Cardiac septum (tissue), 1 donor: ENCODE data around the gene BABAM2. TPM values are rescaled to one million over a fixed set of nuclear protein-coding genes. Genes with fewer than 3 reads are reported as not detected.

Source experiments
- DNase-seq: peaks from one replicate; pipeline ENCODE4 v3.0.0-alpha.2; 2020; ENCODE audit warnings: low spot score
- intact Hi-C: fragments of 100-400 bp; cut with DNase I; formaldehyde crosslinking; loops from one replicate; pipeline ENCODE4 v1.14.0; 2022
- total RNA-seq: library from RNA; stranded (reverse); fragmentation: NEBNext Ultra II Directional; extraction: Animal tissue kit (Norgen Biotek cat#: 25700); gene quantifications from one replicate; pipeline ENCODE4 v1.2.1, GENCODE V29; 2021
- donor health status: DM: no; HTN: no; CAD: no.

The BABAM2 gene
- total RNA-seq, 1 donor from 2014 or later: 63.4 TPM

DNA sequence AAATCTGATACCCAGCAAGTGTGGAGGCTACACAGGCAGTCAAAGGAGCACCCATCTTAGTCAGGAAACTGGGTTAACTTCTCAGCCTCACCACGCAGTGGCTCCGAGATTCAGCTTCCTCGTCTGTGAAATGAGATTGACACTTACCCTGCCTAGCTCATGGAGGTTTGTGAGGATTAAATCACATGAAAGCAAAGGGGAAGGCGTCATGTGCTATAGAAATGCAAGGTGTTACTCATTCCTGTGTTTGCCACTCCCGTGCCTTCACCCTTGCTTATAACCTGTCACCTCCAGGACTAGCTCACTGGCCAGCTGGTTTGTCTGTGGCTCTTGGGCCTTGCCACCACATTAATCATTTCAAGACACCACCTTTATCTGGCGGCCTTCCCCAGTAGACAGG lies 383.2 kb downstream of the BABAM2 start:
- no peak for DNase-seq
- intact Hi-C loops: loop anchor here (2.0 to 5.0 kb wide), 2 partner anchors 119 to 171 kb away; partner anchors contain the start of gene FOSL2

- intact Hi-C loops: loop anchor here (2.0 to 5.0 kb wide), 2 partner anchors 118 to 173 kb away; partner anchors contain the start of gene FOSL2
Observed at GRCh38 chr2:28274911-28275685, 384.6 kb downstream of the BABAM2 start.

GRCh38 chr2:28276076-28276618 lies 385.6 kb downstream of the BABAM2 start:
- intact Hi-C loops: no loop called here
- DNase-seq: no peak

More at GRCh38 chr2:28274911-28275685, 384.6 kb downstream of the BABAM2 start:
- DNase-seq: no peak

DNA sequence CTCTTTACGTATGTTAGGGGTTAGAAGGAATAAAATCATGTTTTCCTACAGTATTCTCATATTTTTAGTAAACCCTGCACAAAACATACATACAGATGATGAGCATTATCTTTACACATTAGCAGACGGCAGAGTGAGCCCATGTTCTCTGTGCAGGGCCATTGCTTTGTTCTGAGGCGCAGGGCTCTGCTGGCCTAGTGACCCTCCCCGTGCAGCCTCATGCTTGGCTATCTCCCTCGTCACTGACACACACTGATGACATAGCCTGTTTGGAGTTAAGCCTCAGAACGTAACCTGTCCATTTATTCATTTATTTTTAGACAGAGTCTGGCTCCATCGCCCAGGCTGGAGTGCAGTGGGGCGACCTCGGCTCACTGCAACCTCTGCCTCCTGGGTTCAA lies 386.3 kb downstream of the BABAM2 start:
- DNase-seq: no peak
- intact Hi-C loops: no loop called here

DNA sequence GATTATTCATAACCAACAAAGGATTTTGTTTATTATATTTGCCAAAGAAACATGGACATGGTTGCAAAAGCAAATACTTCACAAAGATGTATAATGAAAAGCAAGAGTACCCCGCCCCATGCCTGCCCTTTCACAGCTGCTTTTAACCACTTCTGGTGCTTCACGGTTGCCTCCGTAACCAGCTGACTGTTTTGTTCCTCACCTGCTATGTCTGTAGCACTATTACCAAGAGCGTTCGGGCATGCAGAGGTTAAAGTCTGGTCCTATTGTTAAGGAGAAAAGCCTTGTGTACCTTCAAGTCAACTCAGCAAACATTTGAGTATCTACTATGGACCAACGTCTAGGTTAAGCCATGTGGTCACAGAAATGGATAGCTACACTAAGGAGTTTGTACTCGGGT lies 386.9 kb downstream of the BABAM2 start:
- no peak for DNase-seq
- intact Hi-C loops: no loop called here

- intact Hi-C loops: no loop called here
- no peak for DNase-seq
Observed at GRCh38 chr2:28279371-28279770, 388.8 kb downstream of the BABAM2 start.

DNA sequence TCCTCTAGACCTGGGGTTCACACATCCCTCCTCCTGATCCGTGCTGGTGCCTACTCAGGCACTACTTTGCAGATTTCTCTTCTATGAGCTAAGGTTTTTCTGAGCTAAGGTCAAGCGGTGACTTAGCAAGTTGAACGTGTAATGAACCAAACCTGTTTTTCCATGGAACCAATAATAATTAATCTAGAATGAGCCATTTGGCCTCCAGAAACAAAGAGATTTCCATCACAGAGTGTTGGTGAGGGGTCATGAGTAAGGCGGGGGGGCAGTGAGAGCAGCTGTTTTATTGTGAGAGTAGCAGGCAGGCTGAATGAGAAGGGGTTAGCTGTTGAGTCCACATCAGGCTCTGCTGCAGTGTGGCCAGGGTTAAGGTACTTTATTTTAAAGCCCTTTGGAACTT lies 390.1 kb downstream of the BABAM2 start:
- no peak for DNase-seq
- intact Hi-C loops: no loop called here

DNA sequence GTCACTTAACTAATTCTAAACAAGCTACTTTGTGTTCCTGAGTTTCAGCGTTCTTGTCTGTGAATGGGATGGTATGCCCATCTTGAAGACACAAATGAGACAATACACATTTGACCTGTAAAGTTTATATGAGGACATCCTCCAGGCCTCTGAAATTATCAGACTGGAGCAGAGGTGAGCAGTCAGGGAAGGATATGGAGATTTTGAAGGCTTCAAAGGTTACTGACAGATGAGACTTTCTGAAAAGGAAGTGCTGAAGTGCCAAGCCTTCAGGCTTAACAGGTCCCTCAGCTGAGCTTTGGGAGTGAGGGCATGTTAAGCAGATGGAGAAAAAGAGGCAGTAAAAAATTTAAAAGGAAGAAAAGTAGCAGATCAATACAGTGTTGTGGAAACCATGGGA lies 391.2 kb downstream of the BABAM2 start:
- no peak for DNase-seq
- intact Hi-C loops: no loop called here

DNA sequence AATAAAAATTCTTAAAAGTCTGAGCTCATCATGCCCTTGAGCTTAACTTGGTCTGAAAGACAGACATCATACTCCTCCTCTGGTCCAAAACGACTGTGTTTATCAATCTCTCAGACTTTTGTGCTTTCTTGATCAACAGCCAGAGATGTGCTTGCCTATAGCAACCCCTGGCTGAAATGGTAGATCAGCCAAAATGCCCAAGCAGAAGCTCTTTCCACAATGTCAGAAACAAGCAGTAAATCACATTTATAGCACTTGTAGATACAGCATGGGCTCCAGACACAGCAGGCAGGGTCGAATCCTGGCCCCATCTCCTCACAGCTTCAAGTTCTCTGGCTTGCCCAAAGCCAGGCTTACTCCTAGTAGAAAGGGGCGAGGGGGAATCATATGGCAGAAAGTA lies 391.7 kb downstream of the BABAM2 start:
- no peak for DNase-seq
- intact Hi-C loops: no loop called here

DNA sequence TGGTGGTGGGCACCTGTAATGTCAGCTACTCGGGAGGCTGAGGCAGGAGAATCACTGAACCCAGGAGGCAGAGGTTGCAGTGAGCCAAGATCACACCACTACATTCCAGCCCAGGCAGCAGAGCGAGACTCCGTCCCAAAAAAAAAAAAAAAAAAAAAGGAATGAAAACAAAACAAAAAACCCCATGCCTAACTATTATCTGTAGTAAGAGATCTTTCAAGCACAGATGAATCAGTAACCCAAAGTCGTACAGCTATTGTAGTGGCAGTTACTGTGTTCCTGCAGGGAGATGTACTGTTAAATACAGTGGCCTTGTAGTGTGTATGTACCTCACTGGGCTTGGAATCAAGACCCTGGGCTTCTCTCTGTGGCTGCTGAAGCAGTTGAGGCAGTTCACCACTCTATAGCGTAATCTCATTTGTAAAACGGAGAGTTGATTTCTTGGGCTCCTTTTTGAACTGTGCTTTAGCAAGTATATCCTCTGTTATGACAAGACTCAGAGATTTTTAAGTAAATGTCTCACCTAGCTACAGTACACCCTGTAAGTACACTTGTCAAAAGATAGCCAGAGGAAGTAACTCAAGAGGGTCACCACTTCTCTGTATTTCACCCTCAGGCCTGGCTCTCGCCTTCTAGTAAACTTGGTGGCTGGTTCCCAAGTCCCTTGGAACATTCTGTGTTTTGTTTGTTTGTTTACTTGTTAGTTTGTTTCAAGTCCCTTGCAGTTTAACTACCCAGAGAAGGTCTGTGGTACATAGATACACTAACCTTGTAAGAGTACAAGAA lies 392.5 kb downstream of the BABAM2 start:
- intact Hi-C loops: no loop called here
- no peak for DNase-seq

DNA sequence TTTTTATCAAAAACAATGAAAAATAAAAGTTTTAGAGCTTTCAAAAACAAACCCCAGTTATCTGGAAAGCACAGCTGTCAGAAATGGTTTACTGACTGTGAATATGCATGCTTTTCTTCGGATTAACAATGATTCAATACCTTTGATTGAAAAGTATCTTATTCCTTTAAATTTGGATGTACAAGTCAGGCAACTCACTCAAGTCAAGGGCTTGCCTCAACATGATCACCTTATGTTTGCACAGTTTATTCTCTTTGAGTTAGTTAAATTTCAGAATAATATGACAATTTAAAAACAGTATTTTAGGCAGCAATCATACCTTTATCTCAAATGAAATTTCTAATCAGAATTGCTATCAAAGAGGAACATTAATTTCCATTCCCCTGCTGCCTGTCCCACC lies 393.3 kb downstream of the BABAM2 start:
- intact Hi-C loops: no loop called here
- no peak for DNase-seq

DNA sequence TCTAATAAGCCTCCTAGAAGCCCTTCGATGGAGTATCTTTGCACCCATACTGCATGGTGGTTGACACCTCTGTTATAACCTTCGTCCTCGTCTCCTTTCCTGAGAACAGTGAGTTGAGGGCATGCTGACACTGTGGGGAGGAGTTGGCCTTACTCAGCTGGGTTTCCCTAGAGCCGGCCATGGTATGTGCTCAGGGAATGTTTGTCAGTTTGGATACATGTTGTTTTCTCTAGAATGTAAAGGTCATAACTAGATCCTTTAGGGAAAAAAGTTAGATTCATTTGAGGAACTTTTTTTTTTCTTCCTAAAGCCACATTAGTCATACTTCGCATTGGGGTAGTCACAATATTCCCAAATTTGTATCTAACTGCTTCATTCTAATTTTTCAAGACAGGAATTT lies 396.1 kb downstream of the BABAM2 start:
- DNase-seq: no peak
- intact Hi-C loops: no loop called here

GRCh38 chr2:28287256-28287915 lies 396.9 kb downstream of the BABAM2 start:
- intact Hi-C loops: no loop called here
- DNase-seq: no peak

DNA sequence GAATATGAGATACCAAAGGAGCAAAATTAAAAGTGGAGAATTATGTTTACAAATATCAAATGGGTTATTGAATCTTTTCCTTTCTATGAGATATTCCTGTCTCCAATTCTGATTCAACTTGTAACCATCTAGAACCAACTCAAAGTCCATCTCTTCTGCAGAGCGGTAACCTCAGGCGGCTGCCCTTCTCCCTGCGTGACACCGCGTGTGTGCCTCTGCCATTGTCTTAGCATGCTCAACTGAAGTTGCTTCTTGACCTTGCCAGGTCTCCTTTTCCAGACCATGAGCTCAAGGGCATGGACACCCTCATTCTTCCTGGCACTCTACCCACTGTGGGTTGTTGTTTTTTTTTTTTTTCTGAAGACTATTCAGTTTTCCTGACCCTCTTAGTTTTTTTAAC lies 398.1 kb downstream of the BABAM2 start:
- intact Hi-C loops: no loop called here
- DNase-seq: no peak

DNA sequence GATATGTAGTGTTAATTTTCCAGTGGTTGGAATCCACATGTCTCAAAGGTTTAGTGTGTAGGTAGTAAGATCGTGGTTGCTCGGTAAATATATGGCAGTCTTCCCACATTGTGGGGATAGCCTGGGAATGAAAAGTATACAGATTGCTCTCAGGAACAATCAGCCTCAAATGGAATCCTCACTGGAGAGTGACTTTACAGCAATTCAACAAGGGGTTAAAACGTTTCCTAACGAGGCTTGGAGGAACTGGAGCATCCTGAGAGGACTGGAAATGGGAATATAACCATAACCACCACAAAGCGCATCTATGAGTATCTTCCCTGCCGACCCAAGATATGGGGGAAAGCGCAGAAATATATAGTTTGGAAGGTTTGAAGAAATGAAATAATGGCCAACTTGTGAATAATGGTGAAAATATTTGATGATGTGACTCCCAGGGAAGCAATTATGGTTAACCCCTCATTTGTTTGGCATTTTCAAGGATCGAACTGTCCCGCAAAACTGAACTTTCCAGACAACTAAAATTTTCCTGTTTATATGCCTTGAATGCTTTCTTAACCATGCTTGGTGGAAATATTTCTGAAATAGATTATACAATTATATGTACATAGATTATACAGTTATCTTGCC lies 401.4 kb downstream of the BABAM2 start:
- intact Hi-C loops: no loop called here
- no peak for DNase-seq

- DNase-seq: no peak
- intact Hi-C loops: no loop called here
Observed at GRCh38 chr2:28292491-28292890, 402.0 kb downstream of the BABAM2 start.

DNA sequence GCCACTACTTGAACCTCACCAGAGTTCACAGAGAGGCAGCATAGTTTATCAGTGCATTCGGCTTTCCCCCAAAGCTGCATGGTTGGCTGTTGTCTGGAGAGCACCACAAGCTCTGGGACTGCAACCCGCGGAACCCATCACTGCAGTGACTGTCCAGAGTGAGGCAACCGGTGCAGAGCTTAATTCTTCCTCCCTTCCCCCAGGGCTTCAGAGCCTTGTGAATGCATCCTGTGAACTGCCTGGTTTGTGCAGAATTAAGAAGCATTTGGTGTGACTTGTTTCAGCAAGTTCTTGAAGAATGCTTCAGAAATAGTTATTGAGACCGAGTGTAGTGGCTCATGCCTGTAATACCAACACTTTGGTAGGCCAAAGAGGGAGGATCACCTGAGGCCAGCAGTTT lies 402.9 kb downstream of the BABAM2 start:
- DNase-seq: no peak
- intact Hi-C loops: no loop called here

DNA sequence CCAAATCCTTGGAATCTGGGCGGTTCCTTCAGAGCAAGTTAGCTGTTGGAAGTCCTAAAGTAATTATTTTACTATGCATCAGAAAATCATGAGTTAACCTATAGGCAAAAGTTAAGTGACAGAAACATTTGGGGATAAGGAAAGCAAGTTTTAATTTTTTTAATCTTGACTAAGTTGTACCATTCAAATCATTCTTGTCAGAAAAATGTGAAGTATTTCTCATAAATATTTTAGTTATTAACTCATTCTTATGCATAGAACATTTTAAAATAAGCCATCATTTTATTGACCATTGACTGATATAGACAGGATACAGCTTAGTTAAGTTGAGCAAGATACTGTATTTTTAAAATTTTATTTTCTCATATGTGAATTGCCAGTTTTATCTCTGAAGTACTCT lies 403.9 kb downstream of the BABAM2 start:
- DNase-seq: no peak
- intact Hi-C loops: no loop called here

- intact Hi-C loops: no loop called here
- no peak for DNase-seq
Observed at GRCh38 chr2:28296243-28296642, 405.7 kb downstream of the BABAM2 start.

DNA sequence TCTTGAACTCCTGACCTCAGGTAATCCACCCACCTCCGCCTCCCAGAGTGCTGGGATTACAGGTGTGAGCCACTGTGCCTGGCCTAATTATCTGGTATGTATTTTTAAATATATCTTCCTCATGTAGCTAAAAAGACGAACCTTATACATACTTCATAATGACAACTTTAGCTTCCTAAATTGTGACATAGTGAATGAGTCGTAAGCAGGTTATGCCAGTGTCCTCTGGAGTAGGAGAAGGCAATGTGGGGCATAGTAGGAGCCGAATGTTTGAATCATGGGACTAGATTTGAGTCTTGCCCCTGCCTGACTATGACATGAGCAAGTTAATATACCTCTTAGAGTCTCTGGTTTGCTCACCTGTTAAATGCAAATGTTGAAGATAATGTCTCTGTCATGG lies 406.4 kb downstream of the BABAM2 start:
- no peak for DNase-seq
- intact Hi-C loops: no loop called here
